Measurements from ENCODE around the gene MEGF10.
A peak's percentile ranks its signal among the peaks of the same experiment; 100 is the strongest.

Gene MEGF10

DNA sequence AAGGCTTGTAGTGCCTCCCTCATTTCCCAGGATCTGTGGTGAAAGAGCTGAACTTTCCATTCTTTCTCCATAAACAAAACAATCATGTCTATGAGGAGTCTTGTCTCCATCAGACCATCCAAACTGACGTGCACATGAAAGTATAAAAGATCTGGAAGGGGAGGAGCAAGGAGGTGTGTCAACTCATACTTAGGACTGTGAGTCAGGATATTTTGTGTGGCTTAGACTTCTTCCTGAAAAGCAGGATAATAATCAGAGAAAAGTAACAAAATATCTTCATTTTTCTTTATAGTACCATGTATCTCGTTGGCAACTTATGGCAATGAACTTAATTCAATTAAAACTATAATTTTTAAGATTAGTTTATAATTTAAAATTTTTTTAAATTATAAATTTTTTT is 130.9 kb downstream of the MEGF10 start:
- no peak overlapping the region for H3K4me3 ChIP-seq (ENCODE audit: low read length)
- peak; percentile 13 for DNase-seq (ENCODE audit: low read depth)
- TF ChIP-seq, protein P1, sequence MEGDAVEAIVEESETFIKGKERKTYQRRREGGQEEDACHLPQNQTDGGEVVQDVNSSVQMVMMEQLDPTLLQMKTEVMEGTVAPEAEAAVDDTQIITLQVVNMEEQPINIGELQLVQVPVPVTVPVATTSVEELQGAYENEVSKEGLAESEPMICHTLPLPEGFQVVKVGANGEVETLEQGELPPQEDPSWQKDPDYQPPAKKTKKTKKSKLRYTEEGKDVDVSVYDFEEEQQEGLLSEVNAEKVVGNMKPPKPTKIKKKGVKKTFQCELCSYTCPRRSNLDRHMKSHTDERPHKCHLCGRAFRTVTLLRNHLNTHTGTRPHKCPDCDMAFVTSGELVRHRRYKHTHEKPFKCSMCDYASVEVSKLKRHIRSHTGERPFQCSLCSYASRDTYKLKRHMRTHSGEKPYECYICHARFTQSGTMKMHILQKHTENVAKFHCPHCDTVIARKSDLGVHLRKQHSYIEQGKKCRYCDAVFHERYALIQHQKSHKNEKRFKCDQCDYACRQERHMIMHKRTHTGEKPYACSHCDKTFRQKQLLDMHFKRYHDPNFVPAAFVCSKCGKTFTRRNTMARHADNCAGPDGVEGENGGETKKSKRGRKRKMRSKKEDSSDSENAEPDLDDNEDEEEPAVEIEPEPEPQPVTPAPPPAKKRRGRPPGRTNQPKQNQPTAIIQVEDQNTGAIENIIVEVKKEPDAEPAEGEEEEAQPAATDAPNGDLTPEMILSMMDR (IDR thresholded peaks at IDR 0.05; ENCODE audit: insufficient read depth, low read depth, low read length, missing control alignments): no peak

DNA sequence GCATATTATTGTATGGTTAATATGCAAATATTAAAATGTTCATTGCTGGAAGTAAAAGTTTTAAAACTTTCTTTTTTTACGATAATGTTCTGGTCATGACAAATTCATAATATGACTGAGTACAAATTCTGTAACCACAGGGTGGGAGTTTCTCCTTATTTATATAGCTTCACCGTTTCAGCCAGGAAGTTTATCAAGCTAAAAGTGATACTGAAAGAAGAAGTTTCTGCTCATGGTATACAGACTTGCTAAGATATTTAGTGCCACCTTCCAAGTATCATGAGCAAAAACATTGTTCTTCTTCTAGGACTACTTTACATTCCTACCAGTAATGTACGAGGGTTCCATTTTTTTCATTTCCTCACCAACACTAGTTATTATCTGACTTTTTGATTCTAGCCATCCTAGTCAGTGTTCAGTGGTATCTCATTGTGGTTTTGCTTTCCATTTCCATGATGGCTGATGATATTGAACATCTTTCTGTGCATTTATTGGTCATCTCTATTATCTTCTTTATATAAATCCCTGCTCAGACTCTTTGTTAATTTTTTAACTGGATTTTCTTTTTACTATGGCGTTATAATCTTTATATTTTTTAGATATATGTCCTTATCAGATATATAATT is 132.7 kb downstream of the MEGF10 start:
- no peak for DNase-seq (ENCODE audit: low read depth)
- TF ChIP-seq, protein P1 (IDR thresholded peaks at IDR 0.05; ENCODE audit: insufficient read depth, low read depth, low read length, missing control alignments): no peak
- H3K4me3 ChIP-seq (ENCODE audit: low read length): no peak overlapping the region

GRCh38 chr5:127425037-127425436 is 134.4 kb downstream of the MEGF10 start:
- no peak overlapping the region for H3K4me3 ChIP-seq (ENCODE audit: low read length)
- TF ChIP-seq, protein P1 (IDR thresholded peaks at IDR 0.05; ENCODE audit: insufficient read depth, low read depth, low read length, missing control alignments): no peak
- DNase-seq (ENCODE audit: low read depth): no peak

GRCh38 chr5:127425868-127426267 is 135.3 kb downstream of the MEGF10 start:
- H3K4me3 ChIP-seq (ENCODE audit: low read length): no peak overlapping the region
- TF ChIP-seq, protein P1 (IDR thresholded peaks at IDR 0.05; ENCODE audit: insufficient read depth, low read depth, low read length, missing control alignments): no peak
- DNase-seq (ENCODE audit: low read depth): no peak

DNA sequence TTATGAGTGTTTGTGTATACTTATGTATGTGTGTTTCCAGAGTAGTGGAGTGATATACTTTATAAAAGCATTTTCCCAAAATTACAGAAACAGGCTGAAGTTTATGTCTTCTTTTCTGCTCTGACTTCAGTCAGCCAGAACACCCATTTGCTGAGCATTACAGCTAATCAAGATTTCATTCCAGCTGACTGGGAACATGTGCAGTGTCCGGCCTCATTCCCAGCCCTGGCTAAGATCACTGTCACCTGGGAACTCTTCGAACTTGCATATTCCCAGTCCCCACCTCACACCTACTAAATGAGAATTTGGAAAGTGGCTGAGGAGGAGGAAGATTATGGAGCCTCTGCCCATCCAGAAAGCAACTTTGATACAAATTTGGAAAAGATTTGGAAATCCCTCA is 136.1 kb downstream of the MEGF10 start:
- TF ChIP-seq, protein P1 (IDR thresholded peaks at IDR 0.05; ENCODE audit: insufficient read depth, low read depth, low read length, missing control alignments): no peak
- H3K4me3 ChIP-seq (ENCODE audit: low read length): no peak overlapping the region
- DNase-seq (ENCODE audit: low read depth): no peak

DNA sequence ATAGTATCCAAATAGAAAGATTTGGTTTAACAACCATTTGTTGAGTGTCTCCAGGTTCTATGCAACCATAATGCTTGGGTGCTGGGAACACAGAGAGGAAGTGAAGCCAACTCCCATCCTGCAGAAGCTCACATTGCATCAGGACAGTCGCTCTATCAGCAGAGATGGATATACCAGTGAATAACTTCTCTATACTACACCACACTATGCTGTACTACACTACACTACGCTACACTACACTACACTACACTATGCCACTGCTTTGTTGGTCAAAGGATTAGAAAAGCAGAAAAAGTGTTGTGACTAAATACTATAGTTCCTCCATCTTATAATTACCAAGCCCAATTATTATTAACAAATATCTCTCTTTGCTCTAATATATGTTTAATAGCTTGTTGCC is 137.7 kb downstream of the MEGF10 start:
- DNase-seq (ENCODE audit: low read depth): no peak
- H3K4me3 ChIP-seq (ENCODE audit: low read length): no peak overlapping the region
- TF ChIP-seq, protein P1 (IDR thresholded peaks at IDR 0.05; ENCODE audit: insufficient read depth, low read depth, low read length, missing control alignments): no peak

- TF ChIP-seq, protein P1 (IDR thresholded peaks at IDR 0.05; ENCODE audit: insufficient read depth, low read depth, low read length, missing control alignments): no peak
- DNase-seq (ENCODE audit: low read depth): no peak
- H3K4me3 ChIP-seq (ENCODE audit: low read length): no peak overlapping the region
Measured at GRCh38 chr5:127428748-127429147, 138.2 kb downstream of the MEGF10 start.

Measured in epithelial cell of esophagus (primary cell).